NCI-H1092 treated with DMSO at 0.1 percent for 48 hours (cell line): ENCODE measurements around the gene ZFP91.

ENCODE experiments used
- DNase-seq: peaks from one replicate; lab custom pipeline; 2025; lab: John Stamatoyannopoulos, UW

The ZFP91 gene

DNA sequence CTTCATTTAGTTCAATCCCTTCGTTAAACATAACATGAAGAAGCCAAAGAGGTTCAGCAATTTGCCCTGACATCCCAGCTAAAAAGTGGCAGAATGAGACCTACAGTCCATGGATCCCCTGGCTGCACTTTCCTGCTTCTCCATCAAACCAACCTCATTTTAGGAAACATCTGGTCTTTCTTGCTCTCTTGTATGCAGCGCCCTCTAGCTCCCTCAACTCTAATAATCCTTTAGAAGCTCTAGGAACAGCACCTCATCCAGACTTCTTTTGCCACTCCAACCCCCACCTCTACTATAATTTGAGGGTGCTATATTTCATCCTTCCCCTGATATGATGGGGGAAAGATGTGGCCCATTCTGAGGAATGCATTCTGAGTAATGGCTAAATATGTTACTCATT is 51.0 kb downstream of the ZFP91 start:
- peak; percentile 8 for DNase-seq

DNA sequence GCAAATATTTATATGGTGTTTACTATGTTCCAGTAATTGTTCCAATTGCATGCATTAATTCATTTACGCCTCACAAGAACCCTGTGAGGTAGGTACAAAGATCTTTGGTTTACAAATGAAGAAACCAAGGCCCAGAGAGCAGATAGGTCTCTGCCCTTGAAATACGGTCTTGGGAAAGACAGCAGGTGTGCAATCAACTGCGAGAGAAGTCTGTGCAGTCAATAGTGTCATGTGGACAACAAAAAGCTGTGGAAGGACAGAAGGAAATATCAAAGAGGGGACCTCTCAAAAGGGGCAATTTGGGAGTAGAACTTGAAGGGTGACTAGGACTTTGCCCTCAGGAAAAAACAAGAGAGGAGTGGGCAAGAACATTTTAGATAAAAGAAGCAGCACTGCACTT is 52.5 kb downstream of the ZFP91 start:
- DNase-seq = no peak

DNA sequence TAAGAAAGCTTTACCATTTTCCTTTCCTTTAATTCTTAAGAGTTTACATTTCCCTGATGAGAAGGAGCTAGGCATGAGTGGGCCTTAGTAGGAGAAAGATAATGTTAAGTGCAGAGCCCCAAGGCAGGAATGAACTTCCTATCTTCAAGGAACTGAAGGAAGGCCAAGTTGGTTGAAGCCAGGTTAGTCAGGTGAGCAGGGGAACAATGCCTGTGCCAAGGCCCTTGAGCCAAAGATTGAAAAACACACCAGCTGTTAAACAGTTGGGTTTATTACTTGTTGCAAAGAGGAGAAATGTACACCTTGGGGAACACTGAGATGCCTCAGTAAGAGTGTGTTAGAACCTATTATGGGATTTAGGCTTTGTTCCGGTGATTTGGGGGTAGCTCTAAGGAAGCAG is 53.6 kb downstream of the ZFP91 start:
- no peak for DNase-seq

DNA sequence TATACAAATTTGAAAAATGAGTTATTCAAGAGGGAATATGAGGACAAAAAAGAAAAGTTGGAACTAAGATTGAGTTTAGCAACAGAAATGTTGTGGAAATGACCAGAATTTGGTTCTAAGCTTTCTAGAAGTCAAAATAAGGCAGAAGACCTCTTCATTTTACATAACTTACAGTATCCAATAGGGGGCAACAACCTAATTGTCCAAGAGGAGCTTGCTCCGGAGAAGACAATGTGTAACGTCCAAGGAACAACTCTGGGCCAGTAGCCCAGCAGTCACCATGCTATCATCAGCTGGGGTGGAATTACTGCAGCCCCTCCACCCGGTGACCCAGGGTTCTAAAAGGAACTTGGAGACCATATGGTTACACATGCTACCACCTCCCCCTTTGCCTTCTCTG is 57.7 kb downstream of the ZFP91 start:
- DNase-seq = no peak

DNA sequence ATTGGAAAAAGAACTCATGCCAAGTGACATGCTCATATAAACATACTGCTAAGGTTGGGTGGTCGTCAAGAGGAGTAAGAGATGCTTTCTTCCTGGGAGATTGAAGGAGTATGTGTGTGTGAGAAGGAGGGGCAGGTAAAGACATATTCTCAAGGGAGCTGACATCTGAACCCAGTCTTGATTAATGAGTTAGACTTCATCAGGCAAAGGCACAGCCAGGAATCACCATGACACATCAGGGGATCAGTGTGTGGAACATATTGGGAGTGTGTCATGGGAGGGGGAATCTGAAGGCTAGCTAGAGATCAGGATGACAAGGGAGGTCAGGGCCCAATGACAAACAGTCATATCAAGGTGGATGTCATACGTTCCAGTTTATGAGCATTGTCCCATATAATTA is 58.5 kb downstream of the ZFP91 start:
- DNase-seq = no peak

DNA sequence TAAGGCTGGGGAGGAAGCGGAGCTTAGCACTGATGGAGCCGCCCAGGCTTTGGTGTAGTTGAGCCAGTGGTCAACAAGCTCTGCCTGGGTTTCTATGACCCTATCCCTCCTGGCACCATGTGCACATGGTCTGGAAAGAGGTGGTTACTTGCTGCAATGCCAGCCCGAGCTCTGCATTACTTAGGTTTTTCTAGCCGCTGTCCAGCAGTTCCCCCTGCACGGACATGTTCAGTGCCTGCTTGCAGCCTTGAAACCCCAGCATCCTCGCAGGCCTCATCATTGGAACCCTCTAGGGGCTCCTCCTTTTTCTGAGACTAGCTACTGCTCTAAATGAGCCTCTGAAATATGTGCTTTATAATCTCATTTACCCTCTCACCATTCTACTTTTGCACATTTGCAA is 60.2 kb downstream of the ZFP91 start:
- no peak for DNase-seq

DNA sequence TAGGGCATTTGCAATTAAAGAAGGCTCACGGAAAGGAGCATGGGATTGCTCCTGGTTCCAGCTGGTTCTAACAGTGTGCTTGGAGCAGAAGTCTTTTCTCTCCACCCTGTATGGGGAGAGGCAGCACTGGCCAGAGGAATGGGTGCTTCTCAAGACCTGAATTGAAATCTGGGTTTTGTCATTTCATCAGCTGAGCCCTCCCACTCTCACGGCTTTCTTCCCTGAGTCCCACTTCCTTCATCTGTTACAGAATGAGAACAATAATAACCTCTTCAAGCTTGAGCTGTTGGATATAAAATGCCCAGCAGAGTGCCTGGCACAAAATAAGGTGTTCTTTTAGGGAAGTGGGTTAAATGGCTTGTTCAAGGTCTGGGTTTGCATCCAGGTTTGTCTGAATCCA is 60.8 kb downstream of the ZFP91 start:
- DNase-seq = no peak

DNA sequence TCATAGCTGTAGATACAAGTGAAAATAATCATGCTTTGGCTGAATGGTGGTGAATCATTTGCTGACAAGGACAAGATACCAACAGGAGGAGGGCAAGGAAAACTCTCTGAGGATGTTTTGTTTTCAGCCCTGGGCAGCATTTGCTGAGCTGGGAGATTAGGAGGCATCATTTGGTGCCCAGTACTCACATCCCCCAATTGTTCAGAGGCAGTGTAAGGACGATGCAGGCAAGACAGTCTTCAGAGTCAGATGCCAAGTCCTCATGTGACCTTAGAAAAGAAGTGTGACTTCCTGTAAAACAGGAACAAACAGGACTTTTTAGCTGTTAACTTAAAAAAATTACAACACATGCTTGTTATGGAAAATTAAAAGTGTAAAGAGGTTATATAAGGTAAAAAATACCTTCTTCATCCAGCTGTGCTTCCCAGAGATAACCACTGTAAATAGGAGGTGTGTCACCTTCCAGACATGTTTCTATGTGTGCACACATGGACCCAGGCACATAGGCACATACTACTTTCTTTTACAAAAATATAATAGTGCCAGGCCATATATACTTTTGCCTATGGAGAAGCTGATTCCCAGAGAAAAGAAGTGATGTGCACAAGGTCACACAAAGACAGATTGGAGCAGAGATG is 61.6 kb downstream of the ZFP91 start:
- DNase-seq = no peak

DNA sequence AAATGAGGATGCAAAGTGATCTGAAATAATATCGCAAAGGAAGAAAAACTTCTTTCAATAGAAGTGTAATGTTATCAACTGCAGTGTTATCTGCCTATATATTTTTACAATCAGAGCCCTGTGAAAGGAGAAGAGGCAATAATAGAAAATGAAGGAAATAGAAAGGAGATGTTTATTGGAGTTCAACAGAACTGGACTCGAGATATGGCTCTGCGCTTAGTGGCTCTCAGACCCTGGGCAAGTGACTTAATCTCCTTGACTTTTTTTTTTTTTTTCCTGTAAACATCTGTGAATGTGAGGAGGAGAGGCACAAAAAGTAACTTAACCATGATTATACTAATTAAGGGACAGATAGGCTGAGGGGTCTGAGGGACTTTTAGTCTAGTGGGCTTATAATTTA is 62.5 kb downstream of the ZFP91 start:
- no peak for DNase-seq

DNA sequence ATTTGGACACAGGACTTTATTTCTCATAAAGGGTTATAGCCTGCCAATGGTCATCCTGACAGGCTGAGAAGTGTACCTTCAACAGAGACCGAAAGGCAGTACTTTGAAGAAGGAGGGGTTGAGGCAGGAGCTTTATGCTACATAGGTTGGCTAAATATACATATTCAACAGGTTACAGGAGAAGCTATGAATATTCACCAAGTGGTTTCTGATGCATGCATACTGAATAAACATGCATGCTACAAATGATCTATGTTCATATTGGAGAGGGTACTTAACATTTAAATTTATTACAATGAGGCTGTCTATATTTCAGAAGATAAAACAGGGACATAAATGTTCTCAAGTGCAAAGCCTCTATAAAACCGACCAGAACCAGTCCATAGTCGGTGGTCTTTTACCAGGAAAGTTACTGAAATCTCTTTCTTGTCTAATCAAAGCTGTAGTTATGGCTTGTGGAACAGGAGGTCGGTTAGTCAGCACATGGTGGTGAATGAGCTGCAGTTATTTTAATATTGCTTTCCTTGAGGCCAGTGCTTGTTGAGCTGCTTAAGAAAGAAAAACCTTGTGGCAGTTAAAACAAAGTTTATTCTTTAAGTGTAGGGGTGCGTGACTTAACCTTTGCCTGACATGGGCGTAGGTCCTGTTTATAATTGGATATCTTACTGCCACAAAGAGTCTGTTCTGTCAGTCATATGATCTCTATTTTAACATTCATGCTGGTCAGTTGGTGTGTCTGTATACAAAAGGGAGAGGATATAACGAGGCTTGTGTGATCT is 63.1 kb downstream of the ZFP91 start:
- DNase-seq = no peak

DNA sequence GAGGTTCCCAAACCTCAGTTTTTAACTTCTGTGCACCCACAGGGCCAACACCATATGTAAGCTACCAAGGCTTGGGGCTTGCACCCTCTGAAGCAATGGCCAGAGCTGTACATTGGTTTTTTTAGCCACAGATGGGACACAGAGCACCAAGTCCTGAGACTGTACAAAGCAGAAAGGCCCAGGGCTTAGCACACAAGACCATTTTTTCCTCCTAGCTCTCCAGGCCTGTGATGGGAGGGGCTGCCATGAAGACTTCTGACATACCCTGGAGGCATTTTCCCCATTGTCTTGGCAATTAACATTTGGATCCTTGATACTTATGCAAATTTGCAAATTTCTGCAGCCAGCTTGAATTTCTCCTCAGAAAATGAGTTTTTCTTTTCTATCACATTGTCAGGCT is 67.0 kb downstream of the ZFP91 start:
- DNase-seq = no peak

DNA sequence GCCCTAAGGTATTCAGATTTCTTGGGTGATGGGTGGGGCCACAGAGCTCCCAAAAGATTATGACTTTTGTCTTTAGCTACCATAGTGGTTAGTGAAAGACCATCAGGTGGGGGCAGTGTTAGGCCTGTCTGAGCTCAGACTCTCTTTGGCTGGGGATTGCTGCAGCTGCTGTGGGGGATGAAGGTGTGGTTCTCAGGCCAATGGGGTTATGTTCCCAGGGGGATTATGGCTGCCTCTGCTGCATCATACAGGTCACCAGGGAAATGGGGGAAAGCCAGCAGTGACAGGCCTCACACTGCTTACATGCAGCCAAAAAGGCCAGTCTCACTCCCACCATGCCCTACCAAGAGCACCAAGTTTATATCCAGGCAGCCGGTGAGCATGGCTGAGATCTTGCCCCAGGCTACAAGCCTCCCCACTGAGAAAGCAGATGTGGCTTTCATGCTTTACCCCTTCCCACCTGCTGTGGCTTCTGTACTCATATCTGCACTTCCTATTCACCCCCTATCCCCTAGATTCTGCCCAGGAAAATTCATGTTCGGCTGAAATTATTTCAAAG is 68.4 kb downstream of the ZFP91 start:
- DNase-seq = no peak

DNA sequence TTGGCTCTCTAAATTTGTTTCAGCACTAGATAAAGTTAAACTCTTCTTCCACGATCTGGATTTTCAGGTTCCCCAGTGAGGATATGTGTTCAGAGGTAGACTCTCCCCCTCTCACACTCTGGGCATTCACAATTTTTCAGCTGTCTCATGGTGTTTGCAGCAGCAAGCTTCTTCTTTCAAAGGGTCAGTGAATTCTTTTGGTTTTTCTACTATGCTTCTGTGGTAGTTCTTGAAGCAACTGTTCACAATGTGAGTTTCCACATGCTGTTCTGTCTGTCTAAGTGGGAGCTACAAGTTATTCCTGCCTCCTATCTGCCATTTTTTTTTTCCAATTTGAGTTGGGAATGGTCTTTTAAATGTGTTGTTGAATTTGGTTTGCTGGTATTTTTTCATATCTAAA is 69.0 kb downstream of the ZFP91 start:
- no peak for DNase-seq

DNA sequence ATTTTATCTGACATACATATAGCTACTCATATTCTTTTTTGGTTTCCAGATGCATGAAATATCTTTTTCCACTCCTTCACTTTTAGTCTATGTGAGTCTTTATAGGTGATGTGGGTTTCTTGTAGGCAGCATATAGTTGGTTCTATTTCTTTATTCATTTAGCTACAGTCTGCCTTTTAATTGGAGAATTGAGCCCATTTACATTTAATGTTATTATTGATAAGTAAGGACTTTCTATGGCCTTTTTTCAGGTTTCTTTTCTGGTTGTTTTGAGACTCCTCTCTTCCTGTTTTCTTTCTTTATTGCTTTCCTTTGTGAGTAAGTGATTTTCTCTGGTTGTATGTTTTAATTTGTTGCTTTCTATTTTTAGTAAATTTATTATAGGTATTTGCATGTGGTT is 70.8 kb downstream of the ZFP91 start:
- no peak for DNase-seq

DNA sequence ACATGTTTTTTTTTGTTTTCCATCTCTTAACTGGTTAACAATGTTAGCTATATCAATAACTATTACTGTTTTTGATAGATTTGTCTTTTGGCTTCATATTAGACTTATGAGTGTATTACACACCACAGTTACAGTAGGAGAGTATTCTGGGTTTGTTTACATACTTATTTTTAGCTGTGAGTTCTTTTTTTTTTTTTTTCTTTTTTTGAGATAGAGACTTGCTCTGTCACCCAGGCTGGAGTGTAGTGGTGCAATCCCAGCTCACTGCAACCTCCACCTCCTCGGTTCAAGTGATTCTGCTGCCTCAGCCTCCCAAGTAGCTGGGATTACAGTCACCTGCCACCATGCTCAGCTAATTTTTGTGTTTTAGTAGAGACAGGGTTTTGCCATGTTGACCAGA is 71.6 kb downstream of the ZFP91 start:
- no peak for DNase-seq

DNA sequence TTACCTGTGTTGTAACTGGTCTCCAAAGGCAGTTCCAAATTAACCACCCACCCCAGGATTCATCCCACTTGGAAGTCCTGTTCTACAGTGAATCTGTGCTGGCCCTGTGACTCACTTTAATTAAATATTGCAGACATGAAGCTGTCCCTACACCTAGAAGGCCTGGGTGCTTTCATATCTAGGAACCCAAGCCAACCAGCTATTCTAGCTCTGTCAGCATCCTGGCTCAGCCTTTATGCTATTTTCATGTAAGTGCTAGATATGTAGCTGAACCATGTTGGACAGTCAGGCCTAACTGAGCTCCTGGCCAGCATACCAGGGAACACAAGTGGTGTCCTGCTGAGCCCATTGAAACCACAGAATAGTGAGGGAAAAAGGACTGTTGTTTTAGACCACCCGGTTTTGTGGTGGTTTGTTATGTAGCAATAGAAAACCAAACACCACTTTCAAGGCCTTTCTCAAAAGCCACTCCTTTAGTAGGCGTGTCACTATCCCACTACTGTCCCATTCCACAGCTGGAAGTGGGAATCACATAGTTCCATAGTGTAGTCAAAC is 73.9 kb downstream of the ZFP91 start:
- DNase-seq = no peak

DNA sequence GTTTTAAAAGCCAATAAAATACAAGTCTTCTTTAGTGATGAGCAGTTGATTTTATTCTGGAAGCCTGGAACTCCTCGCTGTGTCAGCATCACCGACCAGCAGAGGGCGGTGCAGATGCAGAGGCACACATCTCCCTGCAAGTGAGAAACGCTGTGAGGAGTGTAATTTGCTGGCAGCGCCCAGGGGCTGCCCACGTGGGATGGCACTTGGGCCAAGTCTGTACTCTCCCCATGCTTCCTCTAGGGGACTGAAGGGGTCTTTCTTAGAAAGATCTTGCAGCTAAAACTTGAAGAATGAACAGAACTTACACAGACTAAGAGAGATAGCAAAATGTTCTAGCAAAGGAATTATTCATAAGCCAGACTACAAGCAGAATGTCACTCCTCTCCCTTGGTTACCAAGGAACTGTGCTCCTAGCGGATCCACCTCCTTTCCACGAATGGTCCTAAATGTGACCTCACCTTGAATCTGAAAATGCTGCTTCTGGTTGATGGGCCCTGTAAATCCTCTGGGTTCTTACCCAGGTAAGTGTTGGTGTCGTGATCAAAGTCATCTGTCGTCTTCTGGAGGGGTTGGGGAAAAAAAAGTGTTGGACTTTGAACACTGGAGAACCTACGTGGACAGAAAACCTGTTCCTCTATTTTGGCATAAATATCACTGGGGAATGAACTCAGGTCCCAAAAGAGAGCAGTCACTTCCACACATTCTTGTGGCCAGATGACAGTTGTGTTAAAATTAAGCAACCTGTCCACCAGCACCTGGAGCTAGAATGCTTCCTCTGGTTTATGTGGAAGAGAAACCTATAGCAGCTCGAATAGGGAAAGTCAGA is 75.4 kb downstream of the ZFP91 start:
- DNase-seq = peak; percentile 77

DNA sequence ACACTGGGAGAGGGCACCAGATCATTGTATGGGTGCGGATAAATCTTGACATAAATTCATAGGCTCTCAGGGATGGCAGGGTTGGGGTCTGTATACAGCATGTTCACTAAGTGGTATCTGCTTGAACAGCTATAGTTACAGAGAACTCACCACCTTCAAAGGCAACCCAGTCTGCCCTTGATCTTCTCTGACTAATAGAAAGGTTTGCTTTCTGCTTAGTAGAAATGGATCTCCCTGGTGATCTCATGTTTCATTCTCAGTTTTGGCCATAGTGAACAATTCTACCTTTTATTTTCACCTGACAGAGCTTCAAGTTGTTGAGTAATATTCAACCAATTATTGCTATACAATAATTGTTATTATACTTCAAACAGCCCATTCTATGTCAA is 76.0 kb downstream of the ZFP91 start:
- DNase-seq = no peak

DNA sequence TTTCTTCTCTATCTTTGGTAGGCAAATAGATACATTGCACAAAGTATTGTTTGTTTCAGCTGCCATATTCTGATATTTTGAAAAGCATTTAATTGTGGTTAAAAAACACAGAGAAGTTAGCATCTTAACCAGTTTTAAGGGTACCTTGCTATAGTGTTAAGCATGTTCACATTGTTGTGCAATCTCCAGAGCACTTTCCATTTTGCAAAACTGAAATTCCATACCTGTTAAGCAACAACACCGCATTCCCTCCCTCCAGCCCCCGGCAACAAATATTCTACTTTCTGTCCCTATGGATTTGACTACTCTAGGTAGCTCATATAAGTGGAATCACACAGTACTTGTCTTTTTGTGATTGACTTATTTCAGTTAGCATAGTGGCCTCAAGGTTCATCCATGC is 77.5 kb downstream of the ZFP91 start:
- no peak for DNase-seq

DNA sequence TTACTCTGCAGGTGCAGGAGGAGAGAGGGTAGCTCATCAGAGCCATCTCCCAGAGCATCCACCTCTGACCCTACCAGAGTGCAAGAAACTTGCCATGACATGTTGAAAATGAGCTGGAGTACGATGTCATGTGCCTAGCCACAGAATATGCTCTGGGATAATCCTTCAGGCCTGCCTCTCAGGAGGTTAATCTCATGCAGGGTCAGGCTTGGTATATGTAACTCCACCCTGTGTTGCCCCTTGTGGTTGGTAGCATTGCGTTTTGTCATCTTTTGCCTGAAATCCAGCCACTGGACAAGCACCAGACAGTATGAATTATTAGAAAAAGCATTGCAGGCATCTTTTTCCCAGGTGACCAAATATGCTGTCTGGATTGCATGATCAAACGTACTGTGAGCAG is 79.8 kb downstream of the ZFP91 start:
- DNase-seq = no peak

DNA sequence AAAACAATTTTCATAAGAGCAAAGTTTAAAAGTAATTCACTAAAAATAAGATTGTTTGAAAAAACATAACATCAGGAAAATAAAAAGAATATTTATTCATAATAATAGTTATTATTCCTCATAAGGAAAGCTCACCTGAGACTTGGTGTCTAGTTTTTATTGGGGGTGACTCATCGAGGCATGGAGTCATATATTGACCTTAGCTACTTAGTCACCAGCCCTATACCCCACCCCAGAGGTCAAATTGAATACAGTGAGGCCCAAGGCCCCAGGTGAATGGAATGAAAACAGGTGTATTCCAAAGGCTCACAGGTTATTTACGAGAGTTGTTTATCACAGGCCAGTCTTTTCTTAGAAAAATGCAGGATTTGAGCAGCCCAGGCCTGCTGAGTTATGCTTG is 80.5 kb downstream of the ZFP91 start:
- DNase-seq = no peak

DNA sequence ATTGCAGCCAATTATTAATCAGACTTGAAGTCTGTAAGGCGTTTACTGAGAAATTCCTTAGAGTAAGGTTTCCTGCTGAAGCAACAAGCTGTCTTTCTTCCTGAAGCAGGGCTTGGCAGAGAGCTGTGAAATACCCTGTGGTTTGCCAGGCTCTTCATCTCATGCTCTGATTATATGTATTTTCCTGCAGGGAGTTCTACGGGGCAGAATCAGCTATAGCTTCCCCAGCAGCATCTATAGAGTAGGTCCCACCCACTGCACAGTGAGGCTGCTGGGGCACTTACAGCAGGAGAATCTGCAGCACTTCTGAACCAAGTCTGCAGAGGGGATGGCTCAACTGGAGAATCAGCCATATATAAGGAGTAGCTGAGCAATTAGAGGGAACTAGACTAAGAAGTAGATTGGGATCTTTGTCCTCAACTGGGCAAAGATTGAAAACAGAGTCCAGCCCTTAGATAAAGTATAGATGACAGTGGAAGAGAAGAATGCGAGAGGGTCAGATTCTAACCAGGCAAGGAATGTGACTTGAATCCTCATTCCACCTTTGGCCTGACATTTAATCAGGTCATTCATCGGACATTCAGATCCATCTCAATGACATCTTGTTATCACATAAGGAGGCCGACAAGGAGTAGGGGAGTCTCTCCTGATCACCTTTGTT is 81.2 kb downstream of the ZFP91 start:
- no peak for DNase-seq
